GM19324 (cell line): ENCODE results near the gene SON.

Source experiments
- ATAC-seq: cut with Tn5 transposase; IDR thresholded peaks from one replicate; pipeline ENCODE4 v1.9.1; 2021; ENCODE audit warnings: mild to moderate bottlenecking, moderate library complexity; ENCODE audit not compliant: unreplicated experiment, low FRiP score

Gene SON

GRCh38 chr21:33541756-33542639 lies 840 bp upstream of the SON start, which contains the start of gene GART:
Gene GART, minus strand, starts transcription at chr21:33542117. Its CDS starts 2,802 bp downstream, at chr21:33539315.
- ATAC-seq: peak; percentile 60

- ATAC-seq: no peak
These were observed 779 bp downstream of the SON start for GRCh38 chr21:33543505-33544129.

DNA sequence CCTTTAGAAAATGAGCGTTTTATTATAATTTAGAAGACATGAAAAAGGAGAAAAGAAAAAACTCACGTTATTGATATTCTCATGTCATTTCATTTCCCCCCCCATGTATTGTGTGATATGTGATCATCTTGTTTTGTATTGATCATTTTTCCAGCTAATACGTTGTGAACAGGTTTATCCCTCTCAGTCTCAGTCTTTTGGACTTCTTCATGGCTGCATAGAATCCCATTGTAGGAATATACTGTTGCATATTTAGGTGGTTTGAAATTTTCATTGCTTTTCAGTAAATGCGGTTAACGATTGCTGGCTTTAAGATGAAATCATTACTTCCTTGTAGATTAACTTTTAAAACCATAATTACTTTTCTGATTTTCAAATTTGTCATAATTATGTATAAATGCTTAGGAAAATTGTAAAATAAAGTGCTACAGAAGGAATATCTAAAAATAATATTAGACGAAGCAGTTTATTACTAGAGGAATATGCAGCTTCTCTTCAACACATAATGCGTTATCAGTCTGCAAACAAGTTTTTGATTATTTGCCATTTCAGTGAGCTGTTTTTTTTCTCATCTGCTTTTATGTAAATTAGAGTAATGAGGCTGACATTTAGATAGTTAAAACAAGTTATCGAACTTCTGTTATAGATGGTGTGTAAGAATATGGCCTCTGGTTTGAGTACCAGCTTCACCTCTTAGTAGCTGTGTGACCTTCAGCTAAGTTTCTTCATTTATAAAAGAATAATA lies 1.8 kb downstream of the SON start:
- no peak for ATAC-seq

DNA sequence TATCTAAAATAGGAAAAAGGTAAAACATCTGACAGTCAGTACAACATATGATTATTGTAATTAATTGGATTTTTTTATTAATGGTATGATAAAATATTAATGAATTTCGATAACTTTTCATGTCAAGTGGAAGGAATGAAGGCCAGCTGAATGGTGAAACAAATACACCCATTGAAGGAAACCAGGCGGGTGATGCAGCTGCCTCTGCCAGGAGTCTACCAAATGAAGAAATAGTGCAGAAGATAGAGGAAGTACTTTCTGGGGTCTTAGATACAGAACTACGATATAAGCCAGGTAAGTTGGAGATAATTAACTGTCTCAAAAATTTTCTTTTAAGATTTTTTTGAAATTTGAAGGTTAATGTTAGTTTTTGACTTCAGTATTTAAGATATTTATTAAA lies 3.2 kb downstream of the SON start:
- no peak for ATAC-seq

GRCh38 chr21:33549848-33550771 lies 7.3 kb downstream of the SON start:
- ATAC-seq: no peak

- no peak for ATAC-seq
These were observed 8.2 kb downstream of the SON start for GRCh38 chr21:33550772-33551660.

DNA sequence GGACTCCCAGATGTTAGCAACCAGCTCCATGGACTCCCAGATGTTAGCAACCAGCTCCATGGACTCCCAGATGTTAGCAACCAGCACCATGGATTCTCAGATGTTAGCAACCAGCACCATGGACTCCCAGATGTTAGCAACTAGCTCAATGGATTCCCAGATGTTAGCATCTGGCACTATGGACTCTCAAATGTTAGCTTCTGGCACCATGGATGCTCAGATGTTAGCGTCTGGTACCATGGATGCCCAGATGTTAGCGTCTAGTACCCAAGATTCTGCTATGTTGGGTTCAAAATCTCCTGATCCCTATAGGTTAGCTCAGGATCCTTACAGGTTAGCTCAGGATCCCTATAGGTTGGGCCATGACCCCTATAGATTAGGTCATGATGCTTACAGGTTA lies 8.8 kb downstream of the SON start:
- no peak for ATAC-seq

- no peak for ATAC-seq
These were observed 9.5 kb downstream of the SON start for GRCh38 chr21:33552093-33552998.

DNA sequence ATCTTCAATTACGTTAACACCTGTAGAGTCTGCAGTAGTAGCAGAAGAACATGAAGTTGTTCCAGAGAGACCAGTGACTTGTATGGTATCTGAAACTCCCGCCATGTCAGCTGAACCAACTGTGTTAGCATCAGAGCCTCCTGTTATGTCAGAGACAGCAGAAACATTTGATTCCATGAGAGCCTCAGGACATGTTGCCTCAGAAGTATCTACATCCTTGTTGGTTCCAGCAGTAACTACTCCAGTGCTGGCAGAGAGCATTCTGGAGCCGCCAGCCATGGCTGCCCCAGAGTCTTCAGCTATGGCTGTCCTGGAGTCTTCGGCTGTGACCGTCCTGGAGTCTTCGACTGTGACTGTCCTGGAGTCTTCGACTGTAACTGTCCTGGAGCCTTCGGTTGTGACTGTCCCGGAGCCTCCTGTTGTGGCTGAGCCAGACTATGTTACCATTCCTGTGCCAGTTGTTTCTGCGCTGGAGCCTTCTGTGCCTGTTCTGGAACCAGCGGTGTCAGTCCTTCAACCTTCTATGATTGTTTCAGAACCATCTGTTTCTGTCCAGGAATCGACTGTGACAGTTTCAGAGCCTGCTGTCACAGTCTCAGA lies 10.3 kb downstream of the SON start:
- ATAC-seq: no peak

- no peak for ATAC-seq
These were observed 11.6 kb downstream of the SON start for GRCh38 chr21:33554236-33554981.

GRCh38 chr21:33554982-33555344 lies 12.1 kb downstream of the SON start:
- ATAC-seq: no peak

DNA sequence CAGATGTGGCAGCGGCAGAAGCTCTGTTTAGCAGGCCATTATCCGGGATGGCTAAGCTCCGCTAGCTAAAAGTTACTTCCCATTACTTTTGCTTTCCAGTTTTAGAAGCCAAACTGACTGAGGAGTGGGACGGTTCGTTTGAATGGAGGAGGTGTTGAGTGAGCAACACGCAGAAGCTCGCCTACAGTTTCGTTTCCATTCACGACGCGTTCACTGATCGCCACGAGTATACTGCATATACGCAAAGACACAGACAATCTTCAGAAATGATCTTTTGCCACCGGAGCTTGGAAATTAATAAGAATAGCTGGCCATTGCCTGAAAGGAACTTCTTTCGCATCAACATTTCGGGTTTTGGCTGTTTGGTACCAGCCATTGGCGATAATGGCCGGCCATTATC lies 14.6 kb downstream of the SON start:
- no peak for ATAC-seq

GRCh38 chr21:33558777-33559421 lies 16.1 kb downstream of the SON start:
- ATAC-seq: no peak

GRCh38 chr21:33559813-33560212 lies 17.0 kb downstream of the SON start:
- no peak for ATAC-seq

DNA sequence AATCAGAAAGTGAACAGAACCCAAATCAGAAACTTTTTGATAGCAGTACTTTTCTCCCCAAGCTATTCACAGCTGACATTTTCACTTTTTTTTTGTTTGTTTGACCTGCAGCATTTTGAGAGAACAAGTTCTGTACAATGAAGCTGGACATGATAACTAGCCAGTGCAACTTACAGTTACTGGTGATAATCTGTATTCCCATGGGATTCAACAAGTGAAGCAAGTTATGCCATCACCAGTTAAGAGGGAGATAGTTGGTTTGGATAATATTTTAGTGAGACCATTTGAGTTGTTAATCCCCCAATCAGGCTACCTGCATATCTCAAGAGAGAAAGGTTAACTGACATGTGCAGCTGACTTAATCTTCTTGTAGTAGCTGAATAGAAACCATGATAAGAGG lies 18.1 kb downstream of the SON start:
- ATAC-seq: no peak

DNA sequence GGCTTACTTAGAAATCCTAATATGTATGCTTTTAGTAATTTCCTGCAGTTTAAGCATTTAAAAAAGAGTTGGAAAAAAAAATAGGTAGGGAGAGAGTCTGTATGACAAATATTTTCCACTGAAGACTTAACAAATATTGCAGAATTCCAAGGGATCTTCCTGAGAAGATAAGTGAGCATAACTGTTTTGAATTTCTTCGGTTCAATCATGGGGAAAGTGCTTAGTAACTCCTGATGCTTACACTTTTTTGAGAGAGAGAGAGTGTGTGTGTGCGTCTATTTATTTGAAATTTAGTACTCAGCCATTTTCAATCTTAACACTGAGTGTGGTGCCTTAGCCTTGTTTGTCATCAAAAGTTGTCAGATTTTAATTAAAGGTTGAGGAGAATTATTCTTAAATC lies 18.5 kb downstream of the SON start:
- no peak for ATAC-seq

GRCh38 chr21:33562389-33562788 lies 19.6 kb downstream of the SON start:
- ATAC-seq: no peak
